ENCODE results near the gene TMUB1.

TMUB1 gene, protein sequence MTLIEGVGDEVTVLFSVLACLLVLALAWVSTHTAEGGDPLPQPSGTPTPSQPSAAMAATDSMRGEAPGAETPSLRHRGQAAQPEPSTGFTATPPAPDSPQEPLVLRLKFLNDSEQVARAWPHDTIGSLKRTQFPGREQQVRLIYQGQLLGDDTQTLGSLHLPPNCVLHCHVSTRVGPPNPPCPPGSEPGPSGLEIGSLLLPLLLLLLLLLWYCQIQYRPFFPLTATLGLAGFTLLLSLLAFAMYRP

DNA sequence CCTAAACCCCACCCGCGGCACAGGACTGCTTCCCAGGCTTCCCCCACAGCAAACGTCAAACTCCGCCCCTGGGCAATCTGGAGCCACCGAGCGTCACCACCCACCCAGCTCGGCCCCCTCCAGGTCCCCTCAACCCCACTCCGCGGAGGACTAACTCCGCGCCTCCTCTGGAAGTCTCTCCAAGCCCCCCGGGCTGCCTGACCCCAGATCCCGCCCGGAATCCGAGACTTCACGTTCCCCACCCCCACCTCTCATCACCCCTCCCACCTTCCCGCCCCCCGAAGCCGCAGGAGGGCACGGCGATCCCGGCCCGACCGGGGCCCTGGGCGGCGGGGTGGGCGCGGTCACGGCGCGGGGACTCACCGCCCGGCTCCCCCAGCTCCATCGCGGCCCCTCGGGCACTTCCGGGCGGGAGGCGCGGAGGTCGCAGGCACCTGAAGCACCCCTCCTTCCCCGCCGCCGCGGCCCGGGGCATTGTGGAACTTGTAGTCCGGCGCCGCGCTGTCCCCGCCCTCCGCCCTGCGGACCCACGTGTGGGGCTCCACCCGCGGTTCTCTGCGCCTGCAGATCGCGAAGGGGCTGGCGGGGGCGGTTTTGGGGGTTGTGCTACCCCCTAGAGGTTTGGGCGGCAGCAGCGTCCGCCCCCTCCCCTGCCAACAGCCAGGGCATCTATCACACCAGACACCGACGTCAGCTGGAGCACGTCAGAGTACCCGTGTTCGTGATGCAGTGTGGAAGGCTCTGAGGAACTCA, at the start of gene TMUB1:
TMUB1 (minus strand) TSS at position 423 of the 753 bp plus-strand sequence. CDS start 930 bp downstream, outside the sequence.
- DNase-seq (ENCODE audit: low spot score) = peak; percentile 53

DNA sequence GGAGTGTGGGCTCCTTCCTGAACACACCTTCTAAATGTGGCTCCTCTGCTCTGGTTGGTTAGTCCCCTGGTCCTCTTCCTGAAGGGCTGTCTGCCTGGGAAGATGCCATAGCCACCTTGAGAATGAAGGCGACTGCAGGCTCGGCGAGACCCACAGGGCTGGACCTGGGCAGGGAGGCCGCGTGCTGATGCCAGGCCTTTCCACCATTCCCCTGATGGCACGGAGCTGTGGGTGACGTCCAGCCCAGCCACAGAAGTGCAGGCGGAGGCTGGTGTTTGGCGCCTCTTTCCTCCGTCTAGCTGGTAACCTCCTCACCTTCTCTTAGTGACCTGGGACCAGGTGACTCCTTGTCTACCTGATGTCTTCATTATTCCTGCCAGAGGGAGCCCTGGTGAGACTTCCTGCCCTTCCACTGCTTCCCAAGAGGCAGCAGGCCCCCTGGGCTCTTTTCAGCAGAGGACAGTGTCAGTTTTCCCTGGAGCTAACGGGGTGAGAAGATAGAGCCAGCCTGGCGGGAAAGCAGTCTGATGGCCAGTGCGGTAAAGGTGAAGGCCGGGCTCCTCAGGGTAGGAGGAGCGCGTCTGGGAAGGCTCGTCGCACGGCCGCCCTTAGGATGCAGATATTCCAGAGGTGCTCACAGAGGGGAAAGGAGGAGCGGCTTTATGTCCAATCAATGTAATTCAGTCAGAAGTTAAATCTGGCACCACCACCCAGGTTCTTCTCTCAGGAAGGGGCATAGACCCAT, 49.3 kb upstream of the TMUB1 start:
- DNase-seq (ENCODE audit: low spot score) = no peak

DNA sequence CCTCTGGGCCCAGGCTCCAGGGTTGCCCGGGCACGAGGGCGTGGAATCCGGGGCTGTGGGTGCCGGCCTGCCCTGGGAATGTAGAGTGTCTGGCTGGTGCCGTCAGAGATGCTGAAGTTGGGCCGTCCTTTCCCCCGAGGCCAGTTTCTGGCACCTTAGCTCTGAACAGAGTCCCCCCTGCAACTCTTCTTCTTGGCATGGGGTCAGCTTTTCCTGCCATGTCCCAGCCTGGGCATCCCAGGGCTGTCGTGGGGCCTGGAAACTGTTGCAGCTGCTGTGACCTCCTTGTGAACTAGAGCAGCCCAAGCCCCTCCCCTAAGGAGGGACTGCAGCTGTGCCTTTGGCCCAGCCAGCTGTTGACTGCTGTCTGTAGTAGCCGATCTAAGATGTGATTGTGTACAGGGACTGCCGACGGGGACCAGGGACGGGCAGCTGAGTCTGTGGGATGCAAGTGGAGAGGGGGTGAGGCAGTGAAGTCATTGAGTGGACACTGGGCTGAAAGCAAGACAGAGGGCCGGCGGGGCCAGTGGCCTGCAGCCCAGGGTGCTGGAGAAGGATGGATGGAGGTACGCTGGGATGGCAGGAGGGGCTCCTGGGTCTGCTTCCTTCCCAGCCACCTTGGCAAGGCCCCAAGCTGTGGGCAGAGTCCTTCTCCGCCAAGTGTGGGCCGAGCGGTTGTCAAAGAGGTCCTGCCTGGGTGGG, 48.5 kb upstream of the TMUB1 start:
- DNase-seq (ENCODE audit: low spot score) = peak; percentile 88

DNA sequence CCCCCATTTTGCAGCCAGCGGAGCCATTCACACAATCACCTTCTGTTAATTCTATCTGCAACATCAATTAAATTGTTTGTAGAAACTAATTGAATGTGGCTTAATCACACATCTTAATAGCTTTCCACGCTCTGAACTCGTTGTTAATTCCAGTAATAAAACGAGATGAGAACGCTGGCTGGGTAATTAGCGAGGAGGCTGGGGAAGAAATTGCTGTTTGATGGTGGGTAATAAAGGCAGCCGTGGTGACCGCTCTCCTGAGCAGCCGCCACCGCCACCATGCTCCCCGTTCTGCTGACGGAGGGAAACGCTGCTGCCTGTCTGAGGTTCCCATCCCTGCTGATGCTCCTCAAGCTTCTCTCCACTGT, 47.9 kb upstream of the TMUB1 start:
- no peak for DNase-seq (ENCODE audit: low spot score)

DNA sequence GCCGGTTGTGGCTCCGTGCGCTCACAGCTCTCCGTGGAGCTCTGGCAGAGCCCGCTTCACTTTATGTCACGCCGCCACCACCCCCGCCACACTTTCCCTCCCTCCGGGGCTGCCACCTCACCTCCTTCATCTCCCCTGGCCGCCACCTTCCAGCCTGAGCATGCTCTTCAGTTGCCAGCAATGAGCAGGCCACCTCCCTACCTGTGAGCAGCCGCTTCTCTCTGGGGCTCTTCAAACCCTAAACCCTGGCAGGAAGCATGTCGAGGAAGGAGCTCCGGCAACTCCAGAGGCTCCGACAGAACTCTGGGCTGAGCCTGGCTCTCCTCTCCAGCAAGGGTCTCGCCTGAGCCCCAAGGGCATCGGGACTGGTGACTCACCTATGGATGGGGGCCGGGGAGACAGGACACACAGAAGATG, 47.5 kb upstream of the TMUB1 start:
- DNase-seq (ENCODE audit: low spot score) = no peak

DNA sequence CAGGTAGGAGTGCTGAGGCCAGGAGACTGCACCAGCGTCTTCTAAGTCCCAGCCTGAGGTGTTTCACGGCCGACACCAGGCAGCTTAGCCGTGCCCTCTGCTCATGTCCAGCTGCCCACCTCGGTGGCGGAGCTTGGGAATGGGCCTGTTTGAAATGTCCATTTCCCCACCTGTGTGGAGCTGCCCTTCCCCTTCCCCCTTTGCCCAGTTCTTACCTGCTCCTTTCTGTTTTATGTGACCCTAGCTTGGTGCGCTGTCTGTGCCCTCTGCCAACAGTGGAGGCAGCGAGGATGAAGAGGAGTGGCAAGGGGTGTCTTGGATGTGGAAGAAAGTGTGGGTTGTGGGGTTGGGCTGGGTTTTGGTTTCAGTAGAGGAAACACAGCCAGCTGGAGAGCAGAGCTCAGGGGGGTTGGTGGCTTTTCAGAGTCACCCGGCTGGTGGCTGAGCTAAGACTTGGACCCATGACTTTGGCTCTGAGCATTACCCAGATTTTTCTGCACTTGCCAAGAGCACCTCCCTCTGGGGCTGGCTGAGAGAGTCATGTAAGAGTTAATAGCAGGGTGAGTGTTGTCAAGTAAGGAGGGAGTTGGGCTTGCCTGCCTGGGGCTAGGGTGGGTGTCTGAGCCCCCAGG, 46.8 kb upstream of the TMUB1 start:
- DNase-seq (ENCODE audit: low spot score) = no peak

DNA sequence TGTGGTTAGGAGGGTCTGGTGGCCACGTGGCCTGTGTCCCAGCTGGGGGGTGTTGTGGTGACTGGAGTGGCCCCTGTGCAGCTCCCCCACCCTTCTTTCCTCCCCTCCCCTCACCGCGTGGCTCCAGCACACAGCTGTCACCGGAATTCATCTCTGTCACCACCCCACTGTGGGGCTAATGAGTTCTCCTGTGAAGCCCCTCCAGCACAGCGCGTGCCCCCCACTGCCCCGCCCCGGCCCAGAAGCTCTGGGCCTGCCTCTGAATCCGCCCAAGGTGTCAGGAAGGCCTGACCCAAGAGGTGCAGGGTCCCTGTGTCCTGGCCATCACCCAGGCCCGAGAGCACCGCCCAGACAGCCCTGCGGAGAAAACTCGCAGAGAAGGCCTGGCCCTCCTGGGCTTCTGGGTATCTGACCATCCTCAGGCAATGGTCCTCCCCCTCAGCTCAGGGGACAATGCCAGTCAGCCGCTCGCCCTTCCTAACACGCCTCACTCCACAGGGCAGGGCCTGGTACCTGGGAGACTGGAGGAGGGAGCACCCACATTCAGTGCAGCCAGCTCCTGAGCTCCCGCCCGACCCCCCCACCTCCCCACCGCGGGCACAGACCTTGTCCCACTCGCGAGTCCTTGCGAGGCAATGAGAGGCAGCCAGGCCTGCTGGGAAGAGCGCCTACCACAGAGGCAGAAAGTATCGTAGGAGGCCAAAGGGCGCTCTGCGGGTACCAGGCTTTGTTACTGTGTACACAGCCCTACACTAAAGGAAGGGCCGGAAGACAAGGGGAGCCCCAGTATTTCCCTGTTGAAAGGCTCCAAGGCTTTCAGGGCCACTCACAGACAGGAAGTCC, 46.0 kb upstream of the TMUB1 start:
- DNase-seq (ENCODE audit: low spot score) = no peak

DNA sequence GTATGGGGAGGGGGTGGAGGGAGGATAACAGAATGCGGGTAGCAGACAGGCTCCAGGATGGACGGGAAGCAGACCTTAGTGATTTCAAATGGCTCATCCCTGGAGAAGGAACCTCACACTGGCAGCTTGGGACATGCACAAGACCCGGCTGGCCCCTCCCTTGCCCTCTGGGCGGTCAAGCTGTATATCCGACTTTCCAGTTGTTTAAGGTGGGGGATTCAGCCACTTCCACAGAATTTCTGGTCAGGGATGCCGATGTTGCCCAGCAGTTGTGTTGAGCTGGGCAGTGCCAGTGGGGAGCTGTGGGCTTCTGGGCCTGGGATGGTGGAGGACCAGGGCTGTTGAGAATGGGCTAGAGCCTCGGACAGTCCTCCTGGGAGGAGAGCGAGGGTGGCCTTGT, 45.4 kb upstream of the TMUB1 start:
- no peak for DNase-seq (ENCODE audit: low spot score)

DNA sequence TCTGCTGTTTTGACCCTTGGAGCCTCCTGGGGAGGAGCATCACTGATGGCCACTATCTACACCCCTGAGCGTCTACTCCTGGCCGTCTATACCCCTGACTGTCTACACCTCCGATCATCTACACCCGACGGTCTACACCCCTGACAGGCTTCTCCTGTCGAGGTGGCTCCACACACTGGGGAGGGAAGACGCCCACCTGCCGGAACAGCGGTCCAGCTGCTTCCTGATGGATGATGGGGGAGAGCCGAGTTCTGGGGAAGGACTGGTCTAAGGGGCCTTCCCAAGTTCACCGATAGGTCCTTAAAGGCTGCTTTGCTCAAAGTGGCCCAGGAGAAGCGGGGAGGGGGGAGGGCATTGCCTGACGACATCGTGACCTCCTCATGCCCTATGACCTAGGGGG, 44.9 kb upstream of the TMUB1 start:
- no peak for DNase-seq (ENCODE audit: low spot score)

DNA sequence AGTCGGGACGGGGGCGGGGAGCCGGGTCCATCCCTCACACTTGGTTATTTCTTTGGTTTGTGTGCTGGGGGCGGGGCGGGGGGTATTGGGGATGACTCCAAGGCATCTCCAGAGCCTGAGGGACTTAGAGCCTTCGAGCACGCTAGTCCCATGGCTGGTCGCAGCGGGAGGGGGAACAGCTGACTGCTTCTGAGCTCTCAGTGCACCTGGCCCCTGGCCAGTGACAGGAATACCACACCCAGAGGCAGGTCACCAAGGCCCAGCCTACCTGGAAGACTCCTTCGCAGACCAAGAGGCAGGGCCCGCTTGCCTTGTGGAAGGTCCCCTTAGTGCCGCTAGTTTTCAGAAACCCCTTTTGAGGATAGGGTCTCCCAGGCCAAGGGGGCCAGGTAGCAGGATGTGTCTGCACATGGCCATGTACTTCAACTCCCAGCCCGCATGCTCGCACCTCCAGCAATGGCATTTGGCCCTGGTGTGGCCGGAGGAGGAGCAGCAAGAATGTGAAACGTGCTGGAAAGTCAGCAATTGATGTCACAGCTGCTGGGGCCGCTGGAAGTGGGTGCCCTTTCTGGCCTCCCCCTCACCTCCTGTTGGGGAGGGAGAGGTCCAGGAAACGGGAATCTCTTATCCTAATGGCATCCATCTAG, 43.3 kb upstream of the TMUB1 start:
- no peak for DNase-seq (ENCODE audit: low spot score)

DNA sequence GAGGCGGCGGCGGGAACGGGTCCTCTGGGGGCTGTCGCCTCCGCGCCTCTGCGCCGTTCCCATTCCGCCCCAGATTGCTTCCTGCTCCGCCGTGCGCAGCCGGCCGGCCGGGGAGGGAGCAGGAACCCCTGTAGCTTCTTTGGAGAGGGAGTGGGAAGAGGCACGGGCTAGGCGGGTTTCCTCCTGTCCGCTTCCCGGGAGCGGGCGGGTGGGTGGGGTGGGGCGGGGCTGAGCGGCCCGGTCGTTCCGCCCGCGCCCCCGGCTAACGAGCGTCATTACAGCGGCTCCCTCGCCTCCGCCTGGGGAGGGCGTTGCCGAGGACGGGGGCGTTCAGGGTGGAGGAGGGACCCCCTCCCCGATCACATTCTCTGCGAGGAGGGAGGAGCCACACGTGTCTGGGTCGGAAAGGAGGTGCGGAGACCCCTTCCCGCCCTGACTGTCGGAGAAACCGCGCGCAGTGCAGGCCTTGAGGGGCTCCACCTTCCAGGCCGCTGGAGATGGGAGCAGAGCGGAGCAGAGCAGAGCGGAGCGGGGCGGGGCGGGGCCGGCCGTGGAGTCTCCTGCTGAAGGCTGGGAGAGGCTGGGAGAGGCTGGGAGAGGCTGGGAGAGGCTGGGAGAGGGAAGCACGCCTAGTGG, 42.7 kb upstream of the TMUB1 start:
- no peak for DNase-seq (ENCODE audit: low spot score)

DNA sequence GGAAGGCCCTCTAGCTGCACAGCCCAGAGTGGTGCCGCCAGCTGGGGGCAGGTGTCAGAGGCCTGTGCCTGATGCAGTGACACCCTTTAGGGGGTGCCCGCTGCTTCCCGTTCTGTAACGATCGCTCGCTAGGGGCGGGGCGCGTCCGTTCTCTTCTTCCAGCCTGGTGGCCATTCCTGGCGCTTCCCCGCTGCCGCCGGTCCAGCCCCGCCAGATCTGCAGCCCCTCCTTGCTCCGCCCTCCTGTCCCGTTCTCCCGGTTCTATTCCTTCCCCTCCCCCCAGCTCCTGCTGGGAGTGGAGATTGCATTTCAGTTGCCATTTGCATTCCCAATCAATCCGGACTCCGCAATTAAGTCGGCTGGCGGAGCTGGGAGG, 42.2 kb upstream of the TMUB1 start:
- DNase-seq (ENCODE audit: low spot score) = no peak

DNA sequence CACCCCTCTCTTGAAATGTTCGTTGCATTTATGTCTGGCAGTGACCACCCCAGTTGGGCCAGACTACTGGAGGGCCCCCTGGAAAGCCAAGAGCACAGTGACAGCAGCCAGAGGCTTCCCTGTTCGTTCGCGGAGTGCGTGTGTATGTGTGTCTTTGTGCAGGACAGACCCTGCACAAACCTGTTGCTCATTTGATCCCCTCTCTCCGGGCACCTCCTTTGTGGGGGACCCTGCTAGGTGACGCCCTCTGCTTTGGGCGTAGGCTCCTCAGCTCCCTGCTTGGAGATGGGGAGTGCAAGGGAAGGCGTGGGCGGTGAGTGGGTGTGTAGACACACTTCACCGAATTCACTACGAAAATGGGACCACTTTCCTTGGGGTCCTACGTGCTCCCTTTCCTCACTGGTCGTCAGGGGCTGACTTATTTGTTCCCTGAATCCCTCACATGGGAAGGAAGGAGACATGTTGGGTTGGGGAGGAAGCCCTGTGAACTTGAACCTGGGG, 41.7 kb upstream of the TMUB1 start:
- DNase-seq (ENCODE audit: low spot score) = no peak

DNA sequence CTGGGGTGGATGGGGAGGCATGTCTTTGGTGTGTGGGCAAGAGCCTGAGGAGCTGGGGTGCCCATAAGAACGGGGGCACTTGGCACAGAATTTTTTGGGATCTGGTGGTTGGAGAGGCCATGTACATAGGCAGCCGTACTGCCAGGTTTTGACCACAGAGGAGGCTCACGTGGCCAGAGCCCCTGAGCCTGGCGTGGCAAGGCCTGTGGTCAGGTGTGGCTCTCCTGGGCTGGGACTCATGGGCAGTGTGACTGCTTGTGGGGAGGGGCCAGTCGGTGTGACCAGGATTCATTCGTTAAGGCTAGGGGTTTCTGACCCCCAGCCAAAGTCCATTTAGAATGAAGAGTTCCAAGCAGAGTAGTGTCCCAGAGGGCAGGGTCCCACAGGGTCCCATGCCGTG, 41.2 kb upstream of the TMUB1 start:
- DNase-seq (ENCODE audit: low spot score) = no peak

DNA sequence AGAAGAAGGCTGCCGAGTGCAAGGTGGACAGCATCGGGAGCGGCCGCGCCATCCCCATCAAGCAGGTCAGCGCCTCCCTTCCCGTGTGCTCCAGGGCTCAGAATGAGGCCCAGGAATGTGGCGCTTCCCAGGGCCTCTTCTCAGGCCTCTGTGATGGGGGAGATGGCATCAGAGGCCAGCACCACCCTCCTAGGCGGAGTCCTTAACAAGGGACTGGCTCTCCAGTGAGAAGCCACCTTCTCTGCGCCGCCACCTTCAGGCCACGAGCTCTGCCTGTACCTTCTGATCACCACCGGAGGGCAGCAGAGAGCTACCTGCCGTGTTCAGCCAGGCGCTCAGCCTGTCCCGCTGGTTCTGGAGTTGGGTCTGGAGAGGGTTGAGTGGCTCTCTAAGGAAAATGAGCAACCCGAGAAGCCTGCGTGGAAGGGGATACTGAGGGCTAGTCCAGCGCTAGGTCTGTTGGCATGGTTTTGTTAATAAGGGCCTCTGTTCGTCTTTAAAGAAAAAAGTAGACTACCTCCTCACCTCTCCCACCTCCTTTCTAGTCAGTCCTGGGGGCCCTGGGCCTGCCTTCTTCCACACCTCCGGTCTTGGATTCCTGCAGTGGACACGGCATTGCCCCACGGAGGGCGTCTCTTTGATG, 40.6 kb upstream of the TMUB1 start:
- peak; percentile 74 for DNase-seq (ENCODE audit: low spot score)

DNA sequence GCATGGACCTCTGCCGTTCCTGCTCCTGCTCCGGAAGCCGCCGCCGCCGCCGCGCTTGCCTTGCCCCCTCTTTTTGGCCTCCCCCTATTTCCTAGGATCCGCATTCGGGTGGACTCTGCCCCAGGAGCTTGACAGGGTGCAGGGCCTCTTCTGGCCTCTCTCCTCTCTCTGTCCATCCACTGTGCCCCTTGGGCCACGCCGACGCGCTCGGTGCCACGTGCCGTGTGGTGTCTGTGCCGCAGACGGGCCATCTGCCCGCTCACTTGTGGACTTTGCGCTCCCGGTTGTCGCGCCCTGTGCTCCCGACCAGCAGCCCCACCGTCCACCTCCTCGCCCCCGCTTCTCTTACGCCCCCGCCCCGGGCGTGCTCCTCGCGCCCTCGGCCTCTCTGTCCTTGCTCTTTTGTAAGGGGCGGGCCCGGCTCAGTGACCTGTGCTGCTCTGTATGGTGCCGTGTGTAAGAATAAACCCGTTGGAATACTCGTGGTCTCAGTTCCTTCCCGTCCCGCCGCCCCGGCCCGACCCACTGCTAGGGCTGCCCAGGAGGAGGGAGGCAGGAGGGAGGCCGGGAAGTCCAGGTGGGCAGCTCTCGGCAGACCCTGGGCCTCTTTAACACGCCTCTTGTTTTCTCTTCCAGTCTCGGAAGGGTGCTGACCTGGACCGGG, 40.0 kb upstream of the TMUB1 start:
- DNase-seq (ENCODE audit: low spot score) = no peak

DNA sequence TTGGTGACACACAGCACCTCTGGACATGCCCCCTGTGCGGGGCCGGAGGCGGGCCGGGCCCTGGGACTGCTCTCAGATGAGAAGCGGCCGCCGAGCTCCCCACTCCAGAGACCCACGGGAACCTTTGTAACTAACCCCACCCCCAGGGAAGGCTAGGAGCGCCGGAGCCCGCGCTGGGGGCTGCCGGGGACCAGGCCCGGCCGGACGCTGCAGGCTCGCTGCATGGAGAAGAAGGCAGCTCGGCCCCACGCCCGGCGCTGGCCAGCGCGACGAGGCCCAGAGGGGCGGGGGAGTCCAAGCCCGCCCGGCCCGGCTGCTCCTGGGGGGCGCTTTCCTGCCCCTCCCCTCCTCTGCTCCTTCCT, 39.5 kb upstream of the TMUB1 start:
- DNase-seq (ENCODE audit: low spot score) = no peak

DNA sequence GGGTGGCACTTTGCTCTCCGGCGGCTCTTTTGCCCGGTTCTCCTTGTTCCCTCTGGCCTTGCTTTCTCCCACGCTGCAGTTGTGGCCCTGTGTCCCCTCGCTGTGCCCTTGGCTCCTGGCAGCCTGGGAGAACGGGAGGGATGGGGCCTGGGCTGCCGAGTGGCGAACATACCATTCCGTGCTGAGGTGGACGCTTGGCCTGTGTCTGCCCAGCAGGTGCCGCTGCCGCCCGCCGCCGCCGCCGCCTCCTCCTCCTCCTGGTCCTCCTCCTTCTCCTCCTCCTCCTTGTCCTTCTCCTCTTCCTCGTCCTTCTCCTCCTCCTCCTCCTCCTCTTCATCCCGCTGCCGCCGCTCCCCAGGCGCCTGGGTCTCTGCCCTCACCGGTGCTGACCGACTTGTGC, 39.0 kb upstream of the TMUB1 start:
- no peak for DNase-seq (ENCODE audit: low spot score)
